Lower leg skin (tissue), 3 donors: ENCODE data around the gene CCDC188.

ENCODE experiments used
- CTCF ChIP-seq, 3 donors: fragments of 450-650 bp; IDR thresholded peaks; one replicate each; pipeline ENCODE4 v1.5.1; 2016; ENCODE audit warnings: antibody characterized with exemption in 3 of 3, mild to moderate bottlenecking in 3 of 3, moderate library complexity in 2 of 3
- POLR2A ChIP-seq, 2 donors: fragments of 450-650 bp; IDR thresholded peaks; one replicate each; pipeline ENCODE4 v1.6.1; 2016 to 2017; ENCODE audit warnings: antibody characterized with exemption in 2 of 2, mild to moderate bottlenecking in 1 of 2, moderate library complexity in 1 of 2

GRCh38 chr22:20113551-20114310 lies 37.1 kb downstream of the CCDC188 start:
- TF ChIP-seq CTCF (IDR thresholded peaks at IDR 0.05) (no peak), POLR2A (IDR thresholded peaks at IDR 0.05) (no peak)
